Measurements from ENCODE around the gene HSPB9. TPM values are rescaled to one million over a fixed set of nuclear protein-coding genes. Genes with fewer than 3 reads are reported as not detected.
A peak's percentile ranks its signal among the peaks of the same experiment; 100 is the strongest.

HSPB9 gene
- total RNA-seq, 1 experiment from 2014 or later, result 0.15 TPM

GRCh38 chr17:42132941-42133340, 10.3 kb downstream of the HSPB9 start:
- Mint-ChIP-seq H3K27me3 (ENCODE audit: low read depth) (no peaks in the 10 kb centered on the region), H3K4me1 (peaks cover 29 to 32% of the 10 kb centered on the region in 2 experiments), H3K4me3 (no peak overlapping the region), H3K9me3 (no peaks in the 10 kb centered on the region), H3K36me3 (ENCODE audit: insufficient read depth in 1 of 3, low read depth in 3 of 3) (peaks cover 13 to 42% (median 27%) of the 10 kb centered on the region in 3 experiments; a peak in 6 of 7 replicates), H3K27ac (peak overlapping the region in 2 of 3 experiments; percentile 34 to 35; a peak in 1 of 7 replicates)
- H3K4ac ChIP-seq (ENCODE audit: low read depth, low read length), result no peak overlapping the region
- H2BK15ac ChIP-seq (ENCODE audit: low read depth, low read length), result no peak overlapping the region
- H2BK20ac ChIP-seq (ENCODE audit: low read depth, low read length, poor library complexity, severe bottlenecking), result no peak overlapping the region
- no peak overlapping the region for H3K14ac ChIP-seq (ENCODE audit: insufficient read depth, low read length)
- no peaks in the 10 kb centered on the region for H3K27me3 ChIP-seq (ENCODE audit: insufficient read depth, low read length)
- H2BK5ac ChIP-seq (ENCODE audit: insufficient read length, low read length), result no peak overlapping the region
- H2BK12ac ChIP-seq (ENCODE audit: insufficient read length, low read depth, low read length), result no peak overlapping the region
- no peak overlapping the region for H4K91ac ChIP-seq (ENCODE audit: insufficient read length, low read depth, low read length)
- H3K23ac ChIP-seq (ENCODE audit: insufficient read length, low read depth, low read length), result no peak overlapping the region
- no peak overlapping the region for H3K18ac ChIP-seq (ENCODE audit: insufficient read length, low read depth, low read length)
- H2AK5ac ChIP-seq (ENCODE audit: insufficient read length, low read length), result no peak overlapping the region
- H3K27ac ChIP-seq (ENCODE audit: insufficient read length, low read depth, low read length), result no peak overlapping the region
- H3K23me2 ChIP-seq (ENCODE audit: insufficient read length, low read depth, low read length, poor library complexity, severe bottlenecking), result no peaks in the 10 kb centered on the region
- H3K56ac ChIP-seq (ENCODE audit: insufficient read length, low read depth, low read length), result no peak overlapping the region
- H3T11ph ChIP-seq (ENCODE audit: low read length), result no peak overlapping the region
- no peak overlapping the region for H4K5ac ChIP-seq (ENCODE audit: insufficient read length, low read depth, low read length)
- no CpG with 5 or more reads among the region's 3 CpGs for WGBS (ENCODE audit: extremely low coverage, insufficient read length, low lambda C conversion rate)
- no peaks in the 10 kb centered on the region for H4K20me1 ChIP-seq (ENCODE audit: control insufficient read depth, insufficient read depth, insufficient read length)
- H3K4me1 ChIP-seq (ENCODE audit: insufficient read depth, low read length), result peaks cover 5% of the 10 kb centered on the region; the same call in 1 of the 2 replicates
- no peaks in the 10 kb centered on the region for H3K9me3 ChIP-seq (ENCODE audit: control insufficient read depth, low read depth, low read length)
- no peak overlapping the region for H3K4me2 ChIP-seq (ENCODE audit: insufficient read depth, insufficient read length, low read length)
- H2AFZ ChIP-seq (ENCODE audit: low read length), result no peak overlapping the region
- H3K79me2 ChIP-seq (ENCODE audit: insufficient read depth, low read length), result peaks cover 2% of the 10 kb centered on the region; the same call in 1 of the 2 replicates
- H4K8ac ChIP-seq (replicated peaks; ENCODE audit: insufficient read length, low read depth, low read length), result no peak overlapping the region
- H2BK120ac ChIP-seq (ENCODE audit: low read depth, low read length, poor library complexity, severe bottlenecking), result no peak overlapping the region
- no peak overlapping the region for H3K9ac ChIP-seq (ENCODE audit: extremely low read depth, insufficient read length, low read length)
- TF ChIP-seq CTCF (conservative IDR thresholded peaks at IDR 0.05), result no peak
- DNase-seq, result no peak
- H3K79me1 ChIP-seq (ENCODE audit: insufficient read depth, low read depth, low read length, poor library complexity, severe bottlenecking), result peaks cover 3% of the 10 kb centered on the region
